WTC11 (cell line): ENCODE results near the gene SMTN. TPM values are rescaled to one million over a fixed set of nuclear protein-coding genes. Genes with fewer than 3 reads are reported as not detected.

Source experiments
- ATAC-seq: fragments of 200-7000 bp; cut with Tn5 transposase; 2 replicates; pipeline ENCODE4 v1.10.0; 2021; ENCODE audit warnings: mild to moderate bottlenecking, moderate library complexity
- CTCF ChIA-PET: fragments of 300-600 bp; sonication (Branson Sonifier 250); formaldehyde crosslinking; loops from one replicate; lab custom pipeline; 2021; ENCODE audit warnings: antibody characterized with exemption; lab: Charles Lee
- POLR2A ChIA-PET: fragments of 350-600 bp; sonication (Branson Sonifier 250); formaldehyde crosslinking; loops from one replicate; lab custom pipeline; 2021; ENCODE audit warnings: antibody characterized with exemption; lab: Charles Lee
- DNase-seq: peaks from one replicate; pipeline ENCODE4 v3.0.0; 2021; ENCODE audit warnings: low spot score
- H3K27ac Mint-ChIP-seq: 2 replicates; pipeline ENCODE4 v1.8.0; 2021; ENCODE audit warnings: mixed read lengths
- H3K27me3 Mint-ChIP-seq: 2 replicates; pipeline ENCODE4 v1.8.0; 2021; ENCODE audit warnings: low read depth, mild to moderate bottlenecking, moderate library complexity, mixed read lengths
- H3K36me3 Mint-ChIP-seq: 2 replicates; pipeline ENCODE4 v1.8.0; 2021; ENCODE audit warnings: mixed read lengths
- H3K4me1 Mint-ChIP-seq: 2 replicates; pipeline ENCODE4 v1.8.0; 2022; ENCODE audit warnings: mixed read lengths
- H3K4me3 Mint-ChIP-seq: 2 replicates; pipeline ENCODE4 v1.8.0; 2021; ENCODE audit warnings: mild to moderate bottlenecking, moderate library complexity, mixed read lengths
- H3K9me3 Mint-ChIP-seq: 2 replicates; pipeline ENCODE4 v1.8.0; 2021; ENCODE audit warnings: mixed read lengths
- ARID4B ChIP-seq: sonication (generic); formaldehyde crosslinking; IDR thresholded peaks from 2 replicates; pipeline ENCODE4 v1.8.0; 2023; ENCODE audit warnings: missing genetic modification reagents, mild to moderate bottlenecking, borderline replicate concordance
- ATF6 ChIP-seq: sonication (generic); formaldehyde crosslinking; IDR thresholded peaks from 2 replicates; pipeline ENCODE4 v1.8.1; 2023; ENCODE audit warnings: mild to moderate bottlenecking, missing genetic modification reagents
- CREM ChIP-seq: sonication (generic); formaldehyde crosslinking; IDR thresholded peaks from 2 replicates; pipeline ENCODE4 v1.8.1; 2022; ENCODE audit warnings: mild to moderate bottlenecking, missing genetic modification reagents, moderate library complexity
- CTCF ChIP-seq: fragments of 200-600 bp; IDR thresholded peaks from 2 replicates; pipeline ENCODE4 v1.8.0; 2022; ENCODE audit warnings: antibody characterized with exemption
- EMX1 ChIP-seq: fragments of 250-450 bp; sonication (Bioruptor Pico); IDR thresholded peaks from 2 replicates; pipeline ENCODE4 v1.8.0; 2021; ENCODE audit warnings: mild to moderate bottlenecking
- FOXK1 ChIP-seq: sonication (generic); formaldehyde crosslinking; IDR thresholded peaks from 2 replicates; pipeline ENCODE4 v1.8.0; 2022; ENCODE audit warnings: mild to moderate bottlenecking, moderate library complexity, missing genetic modification reagents
- FOXP4 ChIP-seq: sonication (generic); formaldehyde crosslinking; IDR thresholded peaks from 2 replicates; pipeline ENCODE4 v1.8.0; 2022; ENCODE audit warnings: mild to moderate bottlenecking, missing genetic modification reagents
- MAX ChIP-seq: sonication (generic); formaldehyde crosslinking; IDR thresholded peaks from 2 replicates; pipeline ENCODE4 v1.8.0; 2022; ENCODE audit warnings: mild to moderate bottlenecking, missing genetic modification reagents
- MXD4 ChIP-seq: fragments of 250-450 bp; sonication (Bioruptor Pico); IDR thresholded peaks from 2 replicates; pipeline ENCODE4 v1.8.0; 2021; ENCODE audit warnings: mild to moderate bottlenecking, moderate library complexity, borderline replicate concordance
- MYBL2 ChIP-seq: sonication (generic); formaldehyde crosslinking; IDR thresholded peaks from 2 replicates; pipeline ENCODE4 v1.8.1; 2023; ENCODE audit warnings: mild to moderate bottlenecking, moderate library complexity, missing genetic modification reagents
- NFE2L1 ChIP-seq: sonication (generic); formaldehyde crosslinking; IDR thresholded peaks from 2 replicates; pipeline ENCODE4 v1.8.1; 2023; ENCODE audit warnings: missing genetic modification reagents
- OVOL2 ChIP-seq: fragments of 250-450 bp; sonication (Bioruptor Pico); IDR thresholded peaks from 2 replicates; pipeline ENCODE4 v1.9.0; 2021; ENCODE audit warnings: mild to moderate bottlenecking, borderline replicate concordance
- USF1 ChIP-seq: sonication (generic); formaldehyde crosslinking; IDR thresholded peaks from 2 replicates; pipeline ENCODE4 v1.8.0; 2022; ENCODE audit warnings: mild to moderate bottlenecking, missing genetic modification reagents
- USF2 ChIP-seq: sonication (generic); formaldehyde crosslinking; IDR thresholded peaks from 2 replicates; pipeline ENCODE4 v1.8.1; 2023; ENCODE audit warnings: mild to moderate bottlenecking, missing genetic modification reagents, moderate library complexity
- ZNF138 ChIP-seq: sonication (generic); formaldehyde crosslinking; conservative IDR thresholded peaks from 2 replicates; pipeline ENCODE4 v1.8.1; 2022; ENCODE audit warnings: mild to moderate bottlenecking, moderate library complexity, missing genetic modification reagents
- ZNF512 ChIP-seq: sonication (generic); formaldehyde crosslinking; IDR thresholded peaks from 2 replicates; pipeline ENCODE4 v1.8.1; 2022; ENCODE audit warnings: missing genetic modification reagents, borderline replicate concordance
- ZNF671 ChIP-seq: fragments of 250-450 bp; sonication (Bioruptor Pico); IDR thresholded peaks from 2 replicates; pipeline ENCODE4 v1.8.0; 2021; ENCODE audit warnings: mild to moderate bottlenecking
- total RNA-seq: library from RNA; stranded (reverse); gene quantifications from 3 replicates; pipeline ENCODE4 v1.2.3, GENCODE V29; 2021

SMTN gene
- total RNA-seq, 1 experiment from 2014 or later: 34.5 TPM

GRCh38 chr22:31120642-31121041 is 39.5 kb downstream of the SMTN start (continued):
- no peak for TF ChIP-seq USF2
- TF ChIP-seq OVOL2 (CRISPR knock-in tag): no peak
- TF ChIP-seq MAX (CRISPR knock-in tag): no peak
- no peak for TF ChIP-seq ZNF138
- TF ChIP-seq USF1 (CRISPR knock-in tag): no peak
- no peak for TF ChIP-seq FOXP4 (CRISPR knock-in tag)
- no peak for TF ChIP-seq MXD4

GRCh38 chr22:31121403-31121802 is 40.3 kb downstream of the SMTN start:
- POLR2A ChIA-PET: no interaction called here
- H3K4me3 Mint-ChIP-seq: no peak overlapping the region

GRCh38 chr22:31122196-31122531 is 41.0 kb downstream of the SMTN start:
- Mint-ChIP-seq H3K4me3 (no peak overlapping the region; the same call in 1 of the 2 replicates), H3K27ac (no peak overlapping the region), H3K9me3 (no peaks in the 10 kb centered on the region), H3K27me3 (peaks cover 3% of the 10 kb centered on the region; the same call in 1 of the 2 replicates), H3K36me3 (no peaks in the 10 kb centered on the region), H3K4me1 (peaks cover 29% of the 10 kb centered on the region)
- POLR2A ChIA-PET: interaction anchor here (0.5 to 0.8 kb wide), 2 partner anchors 18 to 547 kb away, joined by 4 read pairs; partner anchors contain the start of gene PLA2G3
- no peak; the same call in 1 of the 2 replicates for ATAC-seq
- CTCF ChIA-PET: interaction anchor here (0.8 to 1.8 kb wide), 4 partner anchors 15 to 37 kb away, joined by 3 to 10 read pairs (median 4); partner anchors contain the start of gene SELENOM
- no peak for DNase-seq
- no peak for TF ChIP-seq ZNF512 (CRISPR knock-in tag)
- TF ChIP-seq NFE2L1 (CRISPR knock-in tag): no peak
- no peak for TF ChIP-seq EMX1
- TF ChIP-seq FOXK1 (CRISPR knock-in tag): no peak
- TF ChIP-seq CREM: no peak
- TF ChIP-seq ARID4B: no peak
- no peak for TF ChIP-seq ATF6 (CRISPR knock-in tag)
- TF ChIP-seq MYBL2 (CRISPR knock-in tag): no peak
- no peak for TF ChIP-seq ZNF671 (CRISPR knock-in tag)

More at GRCh38 chr22:31121403-31121802, 40.3 kb downstream of the SMTN start:
- H3K27me3 Mint-ChIP-seq: peaks cover 3% of the 10 kb centered on the region; the same call in 1 of the 2 replicates
- H3K9me3 Mint-ChIP-seq: no peaks in the 10 kb centered on the region
- peaks cover 28% of the 10 kb centered on the region for H3K4me1 Mint-ChIP-seq
- ATAC-seq: no peak
- TF ChIP-seq CTCF: no peak
- no peaks in the 10 kb centered on the region for H3K36me3 Mint-ChIP-seq
- CTCF ChIA-PET: interaction anchor here (1.6 to 3.0 kb wide), 3 partner anchors 14 to 19 kb away, joined by 5 to 23 read pairs (median 15); partner anchors contain the start of genes PLA2G3 and SELENOM
- no peak overlapping the region for H3K27ac Mint-ChIP-seq
- no peak for DNase-seq
